ENCODE data around the gene OPHN1. TPM values are rescaled to one million over a fixed set of nuclear protein-coding genes. Genes with fewer than 3 reads are reported as not detected.

Gene OPHN1
- total RNA-seq, 4 donors from 2014 or later, result 2.3 to 10.8 (median 4.6) TPM

- no peak overlapping the region for H3K4me3 ChIP-seq
- no peak overlapping the region for H3K27ac ChIP-seq
- no peaks in the 10 kb centered on the region for H3K9me3 ChIP-seq
- no peaks in the 10 kb centered on the region for H3K36me3 ChIP-seq
- H3K4me1 ChIP-seq, result no peaks in the 10 kb centered on the region
- TF ChIP-seq POLR2A (IDR thresholded peaks at IDR 0.05), result no peak
- TF ChIP-seq CTCF (IDR thresholded peaks at IDR 0.05 in 4 of 5, conservative IDR thresholded peaks at IDR 0.05 in 1 of 5), result peak; percentile 54 to 66 (median 61)
- in situ Hi-C loops (cut with MboI; ENCODE audit: low sequenced_read_pairs in 4 of 4) (loop anchor here (5.0 to 25.0 kb wide), 3 partner anchors 265 to 515 kb away; no protein-coding TSS in a partner anchor), intact Hi-C loops (cut with DNase I; ENCODE audit: low total_unique reads) (loop anchor here (1.0 to 5.0 kb wide), 2 partner anchors 265 to 515 kb away; no protein-coding TSS in a partner anchor)
- ATAC-seq (peak; percentile 69 to 73), DNase-seq (no peak)
- H3K27me3 ChIP-seq, result no peaks in the 10 kb centered on the region
Measured at GRCh38 chrX:68196939-68197791, 236.1 kb downstream of the OPHN1 start.

- Histone ChIP-seq H3K27ac (no peak overlapping the region), H3K36me3 (no peaks in the 10 kb centered on the region), H3K27me3 (no peaks in the 10 kb centered on the region), H3K4me1 (no peaks in the 10 kb centered on the region), H3K9me3 (no peaks in the 10 kb centered on the region), H3K4me3 (no peak overlapping the region)
- TF ChIP-seq POLR2A (IDR thresholded peaks at IDR 0.05) (no peak), CTCF (IDR thresholded peaks at IDR 0.05 in 4 of 5, conservative IDR thresholded peaks at IDR 0.05 in 1 of 5) (no peak)
- in situ Hi-C loops (cut with MboI; ENCODE audit: low sequenced_read_pairs in 4 of 4) (loop anchor here (5.0 to 25.0 kb wide), 3 partner anchors 267 to 517 kb away; no protein-coding TSS in a partner anchor), intact Hi-C loops (cut with DNase I; ENCODE audit: low total_unique reads) (loop anchor here (5.0 kb wide), 1 partner anchor 517 kb away; no protein-coding TSS in a partner anchor)
- no peak for DNase-seq
- ATAC-seq, result no peak
Measured at GRCh38 chrX:68195561-68195960, 237.7 kb downstream of the OPHN1 start.

GRCh38 chrX:68193786-68194185 is 239.5 kb downstream of the OPHN1 start:
- ATAC-seq, result no peak
- H3K27ac ChIP-seq, result no peak overlapping the region
- no peaks in the 10 kb centered on the region for H3K27me3 ChIP-seq
- no peak for TF ChIP-seq POLR2A (IDR thresholded peaks at IDR 0.05)
- no peak for TF ChIP-seq CTCF (IDR thresholded peaks at IDR 0.05 in 4 of 5, conservative IDR thresholded peaks at IDR 0.05 in 1 of 5)
- intact Hi-C loops (cut with DNase I; ENCODE audit: low total_unique reads), result no loop called here
- DNase-seq, result no peak
- no peak overlapping the region for H3K4me3 ChIP-seq
- in situ Hi-C loops (cut with MboI; ENCODE audit: low sequenced_read_pairs in 4 of 4), result loop anchor here in 3 of 4 donors (10.0 to 25.0 kb wide), 2 partner anchors 271 to 519 kb away; no protein-coding TSS in a partner anchor
- no peaks in the 10 kb centered on the region for H3K4me1 ChIP-seq
- no peaks in the 10 kb centered on the region for H3K9me3 ChIP-seq
- no peaks in the 10 kb centered on the region for H3K36me3 ChIP-seq

- in situ Hi-C loops (cut with MboI; ENCODE audit: low sequenced_read_pairs in 4 of 4) (loop anchor here in 3 of 4 donors (10.0 to 25.0 kb wide), 2 partner anchors 272 to 519 kb away; no protein-coding TSS in a partner anchor), intact Hi-C loops (cut with DNase I; ENCODE audit: low total_unique reads) (no loop called here)
Measured at GRCh38 chrX:68193234-68193633, 240.1 kb downstream of the OPHN1 start.

More at GRCh38 chrX:68193234-68193633, 240.1 kb downstream of the OPHN1 start:
- Histone ChIP-seq H3K4me3 (no peak overlapping the region), H3K4me1 (no peaks in the 10 kb centered on the region), H3K27ac (no peak overlapping the region), H3K36me3 (no peaks in the 10 kb centered on the region), H3K9me3 (no peaks in the 10 kb centered on the region), H3K27me3 (no peaks in the 10 kb centered on the region)
- TF ChIP-seq CTCF (IDR thresholded peaks at IDR 0.05 in 4 of 5, conservative IDR thresholded peaks at IDR 0.05 in 1 of 5) (no peak), POLR2A (IDR thresholded peaks at IDR 0.05) (no peak)
- DNase-seq, result no peak
- no peak for ATAC-seq
